GM23248 (cell line): ENCODE results near the gene GRK6. TPM values are rescaled to one million over a fixed set of nuclear protein-coding genes. Genes with fewer than 3 reads are reported as not detected.

Experiments used
- DNase-seq: peaks from one replicate; pipeline ENCODE4 v3.0.0-alpha.2; 2015
- H2AFZ ChIP-seq: fragments of 200-600 bp; sonication (generic); 2 replicates; pipeline ENCODE4 v1.6.1; 2016; ENCODE audit warnings: antibody characterized with exemption
- H3F3A ChIP-seq: fragments of 200-600 bp; sonication (generic); 2 replicates; pipeline ENCODE4 v1.6.1; 2016; ENCODE audit warnings: mild to moderate bottlenecking, antibody characterized with exemption, mixed run types; ENCODE audit not compliant: insufficient read depth
- H3K27ac ChIP-seq: fragments of 200-600 bp; sonication (generic); 2 replicates; pipeline ENCODE4 v1.5.1; 2016; ENCODE audit warnings: mild to moderate bottlenecking
- H3K27me3 ChIP-seq: fragments of 200-600 bp; sonication (generic); replicated peaks from 2 replicates; pipeline ENCODE4 v1.6.1; 2016; ENCODE audit warnings: mild to moderate bottlenecking; ENCODE audit not compliant: insufficient read depth
- H3K36me3 ChIP-seq: fragments of 200-600 bp; sonication (generic); 2 replicates; pipeline ENCODE4 v1.6.1; 2016; ENCODE audit warnings: low read depth, mild to moderate bottlenecking
- H3K4me1 ChIP-seq: fragments of 200-600 bp; sonication (generic); 2 replicates; pipeline ENCODE4 v1.6.1; 2016; ENCODE audit warnings: mild to moderate bottlenecking; ENCODE audit not compliant: insufficient read depth
- H3K4me2 ChIP-seq: fragments of 200-600 bp; sonication (generic); one replicate; pipeline ENCODE4 v1.6.1; 2016; ENCODE audit warnings: mild to moderate bottlenecking; ENCODE audit not compliant: unreplicated experiment
- H3K4me3 ChIP-seq: fragments of 200-600 bp; sonication (generic); 2 replicates; pipeline ENCODE4 v1.5.1; 2016; ENCODE audit warnings: mild to moderate bottlenecking
- H3K79me2 ChIP-seq: fragments of 200-600 bp; sonication (generic); 2 replicates; pipeline ENCODE4 v1.6.1; 2016; ENCODE audit warnings: mild to moderate bottlenecking; ENCODE audit not compliant: insufficient read depth
- H3K9ac ChIP-seq: fragments of 200-600 bp; sonication (generic); 2 replicates; pipeline ENCODE4 v1.6.1; 2016; ENCODE audit warnings: mild to moderate bottlenecking
- H3K9me2 ChIP-seq: fragments of 200-600 bp; sonication (generic); 2 replicates; pipeline ENCODE4 v1.6.1; 2016; ENCODE audit warnings: mixed run types, mild to moderate bottlenecking, moderate library complexity; ENCODE audit not compliant: insufficient read depth
- H3K9me3 ChIP-seq: fragments of 200-600 bp; sonication (generic); one replicate; pipeline ENCODE4 v1.6.1; 2017; ENCODE audit warnings: low read depth
- H4K20me1 ChIP-seq: fragments of 200-600 bp; sonication (generic); 2 replicates; pipeline ENCODE4 v1.6.0; 2016; ENCODE audit not compliant: insufficient read depth
- EZH2 ChIP-seq: fragments of 200-600 bp; sonication (generic); IDR thresholded peaks from 2 replicates; pipeline ENCODE4 v1.6.1; 2018; ENCODE audit warnings: antibody characterized with exemption, mild to moderate bottlenecking; ENCODE audit not compliant: insufficient read depth, poor library complexity, severe bottlenecking
- EZH2phosphoT487 ChIP-seq: fragments of 200-600 bp; sonication (generic); IDR thresholded peaks from 2 replicates; pipeline ENCODE4 v1.6.1; 2018; ENCODE audit warnings: antibody characterized with exemption, moderate library complexity, mild to moderate bottlenecking, low read depth; ENCODE audit not compliant: insufficient read depth
- WGBS, 2 experiments: methylation state at CpG; one replicate each; pipeline ENCODE4 v1.1.6; 2015 to 2017; ENCODE audit warnings: low lambda C conversion rate in 2 of 2, low coverage in 1 of 2; ENCODE audit errors: missing lambda C conversion rate in 2 of 2; 5-methylcytosine and 5-hydroxymethylcytosine counted together
- in situ Hi-C: fragments of 300-500 bp; cut with MboI; formaldehyde crosslinking; loops from 2 replicates; pipeline ENCODE4 v1.15.0; 2020
- polyA plus RNA-seq: library from polyadenylated mRNA; unstranded; fragments of >200 nt; fragmentation: Nextera tagmentation; extraction: Ambion mirVana; gene quantifications from 2 replicates; pipeline ENCODE4 v1.2.1, GENCODE V29; 2016
- total RNA-seq: library from RNA; depleted of rRNA; stranded (reverse); fragments of >200 nt; shearing (Covaris generic); gene quantifications from 2 replicates; pipeline ENCODE4 v1.2.3, GENCODE V29; 2014; rRNA removed

Gene GRK6
- total and polyA plus RNA-seq, 2 experiments from 2014 or later: 7.7 to 30.4 TPM

DNA sequence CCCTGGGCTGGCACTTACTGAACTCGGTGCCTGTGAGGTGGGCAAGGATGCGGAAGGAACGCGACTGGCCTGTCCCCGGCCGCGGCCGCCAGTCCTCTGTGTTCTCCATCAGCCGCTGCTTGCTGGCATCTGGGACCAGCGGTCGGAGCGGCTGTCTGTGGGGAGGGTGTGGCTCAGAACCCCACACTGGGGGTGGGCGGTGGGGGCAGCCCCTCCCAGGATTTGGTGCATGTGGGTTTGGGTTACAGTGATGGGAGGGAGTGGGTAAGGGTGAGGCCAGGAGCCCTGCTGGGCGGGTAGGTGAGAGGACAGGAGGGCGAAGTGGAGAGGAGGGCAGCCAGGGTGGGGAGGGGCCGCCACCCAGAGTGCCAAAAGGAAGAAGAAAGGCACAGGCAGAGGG lies 64.5 kb downstream of the GRK6 start:
- DNase-seq: no peak
- H3K4me1 ChIP-seq: peaks cover 23% of the 10 kb centered on the region
- no peaks in the 10 kb centered on the region for H3K27me3 ChIP-seq
- no peaks in the 10 kb centered on the region for H3K9me3 ChIP-seq
- no peak overlapping the region for H3K27ac ChIP-seq
- in situ Hi-C loops: no loop called here
- peaks cover 77% of the 10 kb centered on the region for H3K79me2 ChIP-seq
- no peaks in the 10 kb centered on the region for H3K9me2 ChIP-seq
- no peak overlapping the region for H3K4me2 ChIP-seq
- 0 out of 2 replicates have a peak, but pooled peaks cover 4% of the 10 kb centered on the region for H4K20me1 ChIP-seq
- no peak overlapping the region for H2AFZ ChIP-seq
- TF ChIP-seq EZH2 (no peak), EZH2phosphoT487 (no peak)
- H3K36me3 ChIP-seq: peaks cover 49% of the 10 kb centered on the region
- no peak overlapping the region for H3K9ac ChIP-seq
- peaks cover 35% of the 10 kb centered on the region for H3F3A ChIP-seq
- WGBS, 2 experiments: 97 to 99% methylated on average over 13 to 16 of the region's 16 CpGs
- no peak overlapping the region for H3K4me3 ChIP-seq

DNA sequence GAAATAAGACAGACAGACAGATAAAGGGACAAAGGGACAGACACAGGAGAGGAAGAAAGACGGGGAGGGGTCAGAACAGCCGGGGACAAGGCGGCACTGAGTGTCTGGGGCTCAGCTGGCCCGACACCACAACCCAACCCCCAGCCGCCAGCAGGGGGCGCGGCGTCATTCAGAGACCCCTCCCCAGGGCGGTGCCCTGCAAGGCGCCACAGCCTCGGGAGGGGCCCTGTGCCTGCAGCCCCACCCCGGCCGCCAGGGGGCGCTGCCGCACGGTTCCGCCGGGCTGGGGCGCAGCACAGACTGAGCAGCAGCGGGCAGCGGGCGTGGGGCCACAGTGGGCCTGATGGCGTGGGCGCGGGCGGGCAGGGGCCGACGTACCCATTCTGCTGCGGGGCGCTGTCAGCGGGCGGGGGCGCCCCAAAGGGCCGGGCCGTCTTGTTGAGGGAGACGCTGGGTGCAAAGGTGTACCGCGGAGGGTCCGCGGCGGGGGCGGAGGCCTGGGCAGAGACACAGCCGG lies 65.0 kb downstream of the GRK6 start:
- no peak overlapping the region for H3K27ac ChIP-seq
- no peaks in the 10 kb centered on the region for H3K27me3 ChIP-seq
- peaks cover 44% of the 10 kb centered on the region for H3K36me3 ChIP-seq
- WGBS, 2 experiments: 41 to 74% methylated on average over 17 to 40 of the region's 43 CpGs
- TF ChIP-seq EZH2 (no peak), EZH2phosphoT487 (no peak)
- no peaks in the 10 kb centered on the region for H3K9me3 ChIP-seq
- no peak overlapping the region for H3K4me3 ChIP-seq
- H2AFZ ChIP-seq: no peak overlapping the region
- no peaks in the 10 kb centered on the region for H3K9me2 ChIP-seq
- H3K4me2 ChIP-seq: no peak overlapping the region
- in situ Hi-C loops: no loop called here
- H4K20me1 ChIP-seq: no peaks in the 10 kb centered on the region
- H3K4me1 ChIP-seq: peaks cover 23% of the 10 kb centered on the region
- peaks cover 31% of the 10 kb centered on the region for H3F3A ChIP-seq
- H3K79me2 ChIP-seq: peaks cover 77% of the 10 kb centered on the region
- peak; percentile 57 for DNase-seq
- H3K9ac ChIP-seq: no peak overlapping the region

DNA sequence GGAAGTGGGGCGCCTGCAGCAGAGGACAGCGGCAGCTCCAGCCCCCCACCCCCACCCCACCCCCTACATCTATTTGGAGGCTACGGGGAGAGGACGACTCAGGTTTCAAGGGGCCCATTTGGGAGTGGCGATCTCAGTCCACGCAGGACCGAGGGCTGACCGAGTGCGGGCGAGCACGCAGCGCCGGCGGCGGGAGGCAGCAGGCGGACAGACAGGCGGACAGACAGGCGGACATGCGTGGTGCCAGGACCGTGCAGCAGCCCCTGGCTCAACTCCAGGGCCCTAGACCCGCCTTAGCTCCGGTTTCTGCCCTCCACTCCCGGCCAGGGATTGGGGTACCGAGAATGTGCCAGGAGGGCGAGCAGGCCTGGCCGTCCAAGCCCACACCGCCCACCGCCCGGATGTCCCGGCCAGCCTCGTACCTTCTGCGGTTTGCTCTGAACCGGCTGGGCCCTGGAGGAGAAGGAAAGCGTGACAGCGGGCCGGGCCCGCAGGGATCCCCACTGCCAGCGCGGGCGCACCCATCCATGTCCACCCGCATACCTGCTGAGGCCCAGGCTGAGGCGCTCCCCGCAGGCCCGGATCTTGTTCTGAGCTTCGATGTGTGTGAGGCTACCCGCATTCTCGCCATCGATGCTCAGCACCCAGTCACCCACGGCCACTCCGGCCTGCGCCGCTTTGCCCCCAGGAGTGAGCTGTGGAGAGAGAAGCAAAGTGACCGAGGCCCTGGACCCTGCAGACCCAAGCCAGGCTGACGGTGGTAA lies 65.7 kb downstream of the GRK6 start:
- Histone ChIP-seq H3F3A (peaks cover 27% of the 10 kb centered on the region), H3K9me2 (no peaks in the 10 kb centered on the region), H3K27ac (no peak overlapping the region), H3K9ac (no peak overlapping the region), H4K20me1 (no peaks in the 10 kb centered on the region), H3K4me3 (no peak overlapping the region), H3K36me3 (peaks cover 38% of the 10 kb centered on the region), H3K4me1 (peaks cover 23% of the 10 kb centered on the region), H3K4me2 (no peak overlapping the region), H3K9me3 (no peaks in the 10 kb centered on the region), H3K27me3 (no peaks in the 10 kb centered on the region), H3K79me2 (peaks cover 75% of the 10 kb centered on the region), H2AFZ (no peak overlapping the region)
- no peak for TF ChIP-seq EZH2
- no peak for TF ChIP-seq EZH2phosphoT487
- in situ Hi-C loops: no loop called here
- WGBS, 2 experiments: 94 to 95% methylated on average over 50 to 53 of the region's 54 CpGs
- DNase-seq: no peak

Other genes with a start within 250 kb of the GRK6 start
- 31.5 and 35.9 TPM in 2 replicates for gene RAB24, start 123.0 kb upstream of the GRK6 start, total RNA-seq
- gene RAB24, start 123.0 kb upstream of the GRK6 start, polyA plus RNA-seq: 26.6 and 28.9 TPM in 2 replicates
- 184 and 212 TPM in 2 replicates for gene PRELID1, start 122.9 kb upstream of the GRK6 start, total RNA-seq
- gene PRELID1, start 122.9 kb upstream of the GRK6 start, polyA plus RNA-seq: 253 and 255 TPM in 2 replicates
- 7.8 and 23.0 TPM in 2 replicates for gene MXD3, start 114.8 kb upstream of the GRK6 start, total RNA-seq
- 6.1 and 6.5 TPM in 2 replicates for gene MXD3, start 114.8 kb upstream of the GRK6 start, polyA plus RNA-seq
- 313 and 389 TPM in 2 replicates for gene LMAN2, start 75.0 kb upstream of the GRK6 start, total RNA-seq
- 303 and 313 TPM in 2 replicates for gene LMAN2, start 75.0 kb upstream of the GRK6 start, polyA plus RNA-seq
- 4.3 and 6.4 TPM in 2 replicates for gene RGS14, start 68.8 kb upstream of the GRK6 start, total RNA-seq
- gene RGS14, start 68.8 kb upstream of the GRK6 start, polyA plus RNA-seq: 2.2 and 2.5 TPM in 2 replicates
- gene SLC34A1, start 42.2 kb upstream of the GRK6 start, total RNA-seq: not detected in 2 replicates
- not detected in 2 replicates for gene SLC34A1, start 42.2 kb upstream of the GRK6 start, polyA plus RNA-seq
- gene PFN3, start 26.0 kb upstream of the GRK6 start, total RNA-seq: not detected in 2 replicates
- not detected in 2 replicates for gene PFN3, start 26.0 kb upstream of the GRK6 start, polyA plus RNA-seq
- gene F12, start 17.1 kb upstream of the GRK6 start, total RNA-seq: 0.43 and 1.3 TPM in 2 replicates
- gene F12, start 17.1 kb upstream of the GRK6 start, polyA plus RNA-seq: 1.2 and 1.8 TPM in 2 replicates
- gene PRR7, start 20.1 kb downstream of the GRK6 start, total RNA-seq: 23.9 and 24.8 TPM in 2 replicates
- gene PRR7, start 20.1 kb downstream of the GRK6 start, polyA plus RNA-seq: 10.5 and 11.1 TPM in 2 replicates
- gene DBN1, start 47.0 kb downstream of the GRK6 start, total RNA-seq: 224 and 257 TPM in 2 replicates
- gene DBN1, start 47.0 kb downstream of the GRK6 start, polyA plus RNA-seq: 160 and 163 TPM in 2 replicates
- gene PDLIM7, start 70.9 kb downstream of the GRK6 start, total RNA-seq: 320 and 357 TPM in 2 replicates
- 551 and 556 TPM in 2 replicates for gene PDLIM7, start 70.9 kb downstream of the GRK6 start, polyA plus RNA-seq
- 0.25 and 0.97 TPM in 2 replicates for gene DOK3, start 83.2 kb downstream of the GRK6 start, total RNA-seq
- gene DOK3, start 83.2 kb downstream of the GRK6 start, polyA plus RNA-seq: 0.76 and 0.80 TPM in 2 replicates
- 78.5 and 117 TPM in 2 replicates for gene DDX41, start 90.3 kb downstream of the GRK6 start, total RNA-seq
- gene DDX41, start 90.3 kb downstream of the GRK6 start, polyA plus RNA-seq: 63.0 and 67.9 TPM in 2 replicates
- 21.9 and 22.9 TPM in 2 replicates for gene FAM193B, start 127.9 kb downstream of the GRK6 start, total RNA-seq
- 6.1 and 8.0 TPM in 2 replicates for gene FAM193B, start 127.9 kb downstream of the GRK6 start, polyA plus RNA-seq
- 137 and 138 TPM in 2 replicates for gene TMED9, start 165.5 kb downstream of the GRK6 start, total RNA-seq
- 254 and 282 TPM in 2 replicates for gene TMED9, start 165.5 kb downstream of the GRK6 start, polyA plus RNA-seq
- 42.7 and 53.5 TPM in 2 replicates for gene B4GALT7, start 173.5 kb downstream of the GRK6 start, total RNA-seq
- gene B4GALT7, start 173.5 kb downstream of the GRK6 start, polyA plus RNA-seq: 35.2 and 37.9 TPM in 2 replicates